ENCODE data around the gene ADGRL2.

DNA sequence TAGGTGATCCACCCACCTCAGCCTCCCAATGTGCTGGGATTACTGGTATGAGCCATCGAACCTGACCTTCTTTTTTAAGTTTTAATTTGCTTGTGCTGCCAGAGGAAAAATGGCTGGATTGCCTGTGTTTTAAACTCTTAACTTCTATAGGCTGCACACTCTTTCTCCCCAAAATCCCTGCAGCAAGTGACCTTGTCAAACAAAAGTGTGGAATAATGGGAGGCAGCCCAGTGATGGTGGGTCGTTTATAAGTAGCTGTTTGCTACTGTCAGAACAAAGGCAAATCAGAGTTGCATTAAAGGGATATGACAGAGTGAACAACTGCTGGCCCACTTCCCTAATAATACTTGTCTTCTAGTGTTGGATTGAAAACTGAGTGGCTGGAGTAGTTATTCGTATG, 74.2 kb downstream of the ADGRL2 start:
- TF ChIP-seq, protein P1, sequence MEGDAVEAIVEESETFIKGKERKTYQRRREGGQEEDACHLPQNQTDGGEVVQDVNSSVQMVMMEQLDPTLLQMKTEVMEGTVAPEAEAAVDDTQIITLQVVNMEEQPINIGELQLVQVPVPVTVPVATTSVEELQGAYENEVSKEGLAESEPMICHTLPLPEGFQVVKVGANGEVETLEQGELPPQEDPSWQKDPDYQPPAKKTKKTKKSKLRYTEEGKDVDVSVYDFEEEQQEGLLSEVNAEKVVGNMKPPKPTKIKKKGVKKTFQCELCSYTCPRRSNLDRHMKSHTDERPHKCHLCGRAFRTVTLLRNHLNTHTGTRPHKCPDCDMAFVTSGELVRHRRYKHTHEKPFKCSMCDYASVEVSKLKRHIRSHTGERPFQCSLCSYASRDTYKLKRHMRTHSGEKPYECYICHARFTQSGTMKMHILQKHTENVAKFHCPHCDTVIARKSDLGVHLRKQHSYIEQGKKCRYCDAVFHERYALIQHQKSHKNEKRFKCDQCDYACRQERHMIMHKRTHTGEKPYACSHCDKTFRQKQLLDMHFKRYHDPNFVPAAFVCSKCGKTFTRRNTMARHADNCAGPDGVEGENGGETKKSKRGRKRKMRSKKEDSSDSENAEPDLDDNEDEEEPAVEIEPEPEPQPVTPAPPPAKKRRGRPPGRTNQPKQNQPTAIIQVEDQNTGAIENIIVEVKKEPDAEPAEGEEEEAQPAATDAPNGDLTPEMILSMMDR (tag by site-specific recombination; IDR thresholded peaks at IDR 0.05) = no peak
- TF ChIP-seq ZNF324 (tag by site-specific recombination; IDR thresholded peaks at IDR 0.05) (no peak), ZNF621 (tag by site-specific recombination; IDR thresholded peaks at IDR 0.05) (no peak), KLF16 (tag by site-specific recombination; IDR thresholded peaks at IDR 0.05) (no peak), ZNF660 (tag by site-specific recombination; IDR thresholded peaks at IDR 0.05) (no peak), ZNF223 (tag by site-specific recombination; IDR thresholded peaks at IDR 0.05) (no peak), ZFP41 (tag by site-specific recombination; IDR thresholded peaks at IDR 0.05; ENCODE audit: borderline replicate concordance) (no peak)
- TF ChIP-seq, protein P2, sequence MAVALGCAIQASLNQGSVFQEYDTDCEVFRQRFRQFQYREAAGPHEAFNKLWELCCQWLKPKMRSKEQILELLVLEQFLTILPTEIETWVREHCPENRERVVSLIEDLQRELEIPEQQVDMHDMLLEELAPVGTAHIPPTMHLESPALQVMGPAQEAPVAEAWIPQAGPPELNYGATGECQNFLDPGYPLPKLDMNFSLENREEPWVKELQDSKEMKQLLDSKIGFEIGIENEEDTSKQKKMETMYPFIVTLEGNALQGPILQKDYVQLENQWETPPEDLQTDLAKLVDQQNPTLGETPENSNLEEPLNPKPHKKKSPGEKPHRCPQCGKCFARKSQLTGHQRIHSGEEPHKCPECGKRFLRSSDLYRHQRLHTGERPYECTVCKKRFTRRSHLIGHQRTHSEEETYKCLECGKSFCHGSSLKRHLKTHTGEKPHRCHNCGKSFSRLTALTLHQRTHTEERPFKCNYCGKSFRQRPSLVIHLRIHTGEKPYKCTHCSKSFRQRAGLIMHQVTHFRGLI (tag by site-specific recombination; IDR thresholded peaks at IDR 0.05) = no peak
- TF ChIP-seq, protein P3, sequence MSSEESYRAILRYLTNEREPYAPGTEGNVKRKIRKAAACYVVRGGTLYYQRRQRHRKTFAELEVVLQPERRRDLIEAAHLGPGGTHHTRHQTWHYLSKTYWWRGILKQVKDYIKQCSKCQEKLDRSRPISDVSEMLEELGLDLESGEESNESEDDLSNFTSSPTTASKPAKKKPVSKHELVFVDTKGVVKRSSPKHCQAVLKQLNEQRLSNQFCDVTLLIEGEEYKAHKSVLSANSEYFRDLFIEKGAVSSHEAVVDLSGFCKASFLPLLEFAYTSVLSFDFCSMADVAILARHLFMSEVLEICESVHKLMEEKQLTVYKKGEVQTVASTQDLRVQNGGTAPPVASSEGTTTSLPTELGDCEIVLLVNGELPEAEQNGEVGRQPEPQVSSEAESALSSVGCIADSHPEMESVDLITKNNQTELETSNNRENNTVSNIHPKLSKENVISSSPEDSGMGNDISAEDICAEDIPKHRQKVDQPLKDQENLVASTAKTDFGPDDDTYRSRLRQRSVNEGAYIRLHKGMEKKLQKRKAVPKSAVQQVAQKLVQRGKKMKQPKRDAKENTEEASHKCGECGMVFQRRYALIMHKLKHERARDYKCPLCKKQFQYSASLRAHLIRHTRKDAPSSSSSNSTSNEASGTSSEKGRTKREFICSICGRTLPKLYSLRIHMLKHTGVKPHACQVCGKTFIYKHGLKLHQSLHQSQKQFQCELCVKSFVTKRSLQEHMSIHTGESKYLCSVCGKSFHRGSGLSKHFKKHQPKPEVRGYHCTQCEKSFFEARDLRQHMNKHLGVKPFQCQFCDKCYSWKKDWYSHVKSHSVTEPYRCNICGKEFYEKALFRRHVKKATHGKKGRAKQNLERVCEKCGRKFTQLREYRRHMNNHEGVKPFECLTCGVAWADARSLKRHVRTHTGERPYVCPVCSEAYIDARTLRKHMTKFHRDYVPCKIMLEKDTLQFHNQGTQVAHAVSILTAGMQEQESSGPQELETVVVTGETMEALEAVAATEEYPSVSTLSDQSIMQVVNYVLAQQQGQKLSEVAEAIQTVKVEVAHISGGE (tag by site-specific recombination; conservative IDR thresholded peaks at IDR 0.05; ENCODE audit: low read depth) = no peak
